GM08714 (cell line): ENCODE measurements around the gene CNBD2.
"Not testable (repeated sequence)": the region's sequence is repeated elsewhere in the genome, so short reads cannot be mapped to it uniquely, and the experiment has no call there.

Experiments
- H3K4me3 ChIP-seq: fragments of 200-500 bp; sonication (Bioruptor generic); 2 replicates; pipeline ENCODE4 v1.5.1; 2014; ENCODE audit warnings: mild to moderate bottlenecking, low read length, inconsistent platforms
- ZNF274 ChIP-seq: IDR thresholded peaks from 2 replicates; pipeline ENCODE4 v1.6.1; 2012; ENCODE audit warnings: mild to moderate bottlenecking, low read depth, low read length

The CNBD2 gene

GRCh38 chr20:36052117-36052513, 83.7 kb downstream of the CNBD2 start:
- H3K4me3 ChIP-seq, result no peak overlapping the region
- no peak for TF ChIP-seq ZNF274

- H3K4me3 ChIP-seq, result not testable (repeated sequence)
Measured at GRCh38 chr20:36053863-36054518, 85.6 kb downstream of the CNBD2 start.

GRCh38 chr20:36055145-36055544, 86.8 kb downstream of the CNBD2 start:
- no peak overlapping the region for H3K4me3 ChIP-seq

GRCh38 chr20:36060676-36061075, 92.3 kb downstream of the CNBD2 start:
- TF ChIP-seq ZNF274, result no peak
- no peak overlapping the region for H3K4me3 ChIP-seq

More at GRCh38 chr20:36055145-36055544, 86.8 kb downstream of the CNBD2 start:
- no peak for TF ChIP-seq ZNF274

- TF ChIP-seq ZNF274, result no peak
- no peak overlapping the region for H3K4me3 ChIP-seq
Measured at GRCh38 chr20:36061754-36062153, 93.4 kb downstream of the CNBD2 start.

- no peak for TF ChIP-seq ZNF274
- H3K4me3 ChIP-seq, result no peak overlapping the region
Measured at GRCh38 chr20:36062799-36063198, 94.4 kb downstream of the CNBD2 start.

GRCh38 chr20:36063916-36064657, 95.7 kb downstream of the CNBD2 start:
- no peak for TF ChIP-seq ZNF274
- peak overlapping the region; percentile 69; the same call in 1 of the 2 replicates for H3K4me3 ChIP-seq

GRCh38 chr20:36064658-36065426, 96.5 kb downstream of the CNBD2 start:
- TF ChIP-seq ZNF274, result no peak
- peak overlapping the region; percentile 69; the same call in 1 of the 2 replicates for H3K4me3 ChIP-seq

GRCh38 chr20:36065427-36065998, 97.1 kb downstream of the CNBD2 start:
- no peak overlapping the region; the same call in 1 of the 2 replicates for H3K4me3 ChIP-seq
- no peak for TF ChIP-seq ZNF274

GRCh38 chr20:36066777-36067176, 98.4 kb downstream of the CNBD2 start:
- no peak overlapping the region for H3K4me3 ChIP-seq
- no peak for TF ChIP-seq ZNF274

GRCh38 chr20:36068526-36068925, 100.1 kb downstream of the CNBD2 start:
- not testable (repeated sequence) for H3K4me3 ChIP-seq

GRCh38 chr20:36070451-36070850, 102.1 kb downstream of the CNBD2 start:
- no peak overlapping the region for H3K4me3 ChIP-seq
- TF ChIP-seq ZNF274, result no peak

- no peak for TF ChIP-seq ZNF274
- no peak overlapping the region for H3K4me3 ChIP-seq
Measured at GRCh38 chr20:36071848-36072247, 103.5 kb downstream of the CNBD2 start.

- no peak overlapping the region for H3K4me3 ChIP-seq
- TF ChIP-seq ZNF274, result no peak
Measured at GRCh38 chr20:36074983-36075382, 106.6 kb downstream of the CNBD2 start.

GRCh38 chr20:36077762-36078161, 109.4 kb downstream of the CNBD2 start:
- not testable (repeated sequence) for H3K4me3 ChIP-seq
